Cardiac muscle cell (in vitro differentiated cells and primary cell): ENCODE results near the gene ADAT2. TPM values are rescaled to one million over a fixed set of nuclear protein-coding genes. Genes with fewer than 3 reads are reported as not detected.
"Not testable (repeated sequence)": the region's sequence is repeated elsewhere in the genome, so short reads cannot be mapped to it uniquely, and the experiment has no call there.

Source experiments
- DNase-seq, 2 donors: peaks; one replicate each; pipeline versions ENCODE4 v3.0.0 to v3.0.0-alpha.2; 2010 to 2017; ENCODE audit warnings: low read depth in 1 of 2, low spot score in 1 of 2
- H3K27ac ChIP-seq: fragments of 200-600 bp; sonication (generic); 2 replicates; pipeline ENCODE4 v1.5.1; 2016
- H3K27me3 ChIP-seq: fragments of 200-600 bp; sonication (generic); 2 replicates; pipeline ENCODE4 v1.6.0; 2016; ENCODE audit warnings: control low read depth
- H3K36me3 ChIP-seq: fragments of 200-600 bp; sonication (generic); 2 replicates; pipeline ENCODE4 v1.5.1; 2016; ENCODE audit warnings: control low read depth
- H3K4me1 ChIP-seq: fragments of 200-600 bp; sonication (generic); 2 replicates; pipeline ENCODE4 v1.8.1; 2017; ENCODE audit warnings: low read depth, mild to moderate bottlenecking, mixed run types
- H3K4me3 ChIP-seq: fragments of 200-600 bp; sonication (generic); 2 replicates; pipeline ENCODE4 v1.5.1; 2016; ENCODE audit warnings: mild to moderate bottlenecking
- H3K9me3 ChIP-seq: fragments of 200-600 bp; sonication (generic); 2 replicates; pipeline ENCODE4 v1.5.1; 2017; ENCODE audit warnings: low read depth, mild to moderate bottlenecking, control low read depth
- polyA plus RNA-seq: library from polyadenylated mRNA; unstranded; fragments of >200 nt; fragmentation: Nextera tagmentation; extraction: Ambion mirVana; gene quantifications from 2 replicates; pipeline ENCODE4 v1.2.1, GENCODE V29; 2016
- total RNA-seq: library from RNA; depleted of rRNA; stranded (reverse); fragments of >200 nt; gene quantifications from 2 replicates; pipeline ENCODE4 v1.2.3, GENCODE V29; 2016
- TF ChIP-seq, protein P1 (sequence below): IDR thresholded peaks from 2 replicates; pipeline ENCODE4 v1.5.1; 2012; ENCODE audit warnings: low read depth, mild to moderate bottlenecking, low read length

Gene ADAT2
- total and polyA plus RNA-seq, 2 experiments from 2014 or later = 5.7 to 10.9 TPM

DNA sequence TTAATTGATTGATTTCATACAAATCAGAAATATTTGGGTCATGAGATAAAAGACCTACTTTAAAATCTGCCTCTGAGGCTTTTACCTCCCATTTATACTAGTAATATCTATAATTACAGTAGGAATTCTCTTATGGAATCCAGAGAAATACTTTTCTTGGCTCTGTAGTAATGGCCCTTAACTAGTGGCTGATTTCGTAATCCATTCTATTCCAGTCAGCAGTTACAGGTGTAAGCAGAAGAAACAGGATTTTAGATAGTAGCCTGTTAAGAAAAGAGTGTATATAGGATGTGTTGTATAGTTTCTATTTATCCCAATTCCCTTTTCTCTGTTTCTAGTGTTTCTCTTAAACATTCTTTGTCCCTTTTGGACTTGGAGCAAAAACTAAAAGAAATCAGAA is 21.3 kb upstream of the ADAT2 start:
- no peaks in the 10 kb centered on the region for H3K9me3 ChIP-seq
- H3K27me3 ChIP-seq = no peaks in the 10 kb centered on the region
- no peaks in the 10 kb centered on the region for H3K4me1 ChIP-seq
- no peak overlapping the region for H3K27ac ChIP-seq
- H3K4me3 ChIP-seq = no peak overlapping the region
- no peak for DNase-seq
- peaks cover 11% of the 10 kb centered on the region for H3K36me3 ChIP-seq
- TF ChIP-seq, protein P1, sequence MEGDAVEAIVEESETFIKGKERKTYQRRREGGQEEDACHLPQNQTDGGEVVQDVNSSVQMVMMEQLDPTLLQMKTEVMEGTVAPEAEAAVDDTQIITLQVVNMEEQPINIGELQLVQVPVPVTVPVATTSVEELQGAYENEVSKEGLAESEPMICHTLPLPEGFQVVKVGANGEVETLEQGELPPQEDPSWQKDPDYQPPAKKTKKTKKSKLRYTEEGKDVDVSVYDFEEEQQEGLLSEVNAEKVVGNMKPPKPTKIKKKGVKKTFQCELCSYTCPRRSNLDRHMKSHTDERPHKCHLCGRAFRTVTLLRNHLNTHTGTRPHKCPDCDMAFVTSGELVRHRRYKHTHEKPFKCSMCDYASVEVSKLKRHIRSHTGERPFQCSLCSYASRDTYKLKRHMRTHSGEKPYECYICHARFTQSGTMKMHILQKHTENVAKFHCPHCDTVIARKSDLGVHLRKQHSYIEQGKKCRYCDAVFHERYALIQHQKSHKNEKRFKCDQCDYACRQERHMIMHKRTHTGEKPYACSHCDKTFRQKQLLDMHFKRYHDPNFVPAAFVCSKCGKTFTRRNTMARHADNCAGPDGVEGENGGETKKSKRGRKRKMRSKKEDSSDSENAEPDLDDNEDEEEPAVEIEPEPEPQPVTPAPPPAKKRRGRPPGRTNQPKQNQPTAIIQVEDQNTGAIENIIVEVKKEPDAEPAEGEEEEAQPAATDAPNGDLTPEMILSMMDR = no peak

DNA sequence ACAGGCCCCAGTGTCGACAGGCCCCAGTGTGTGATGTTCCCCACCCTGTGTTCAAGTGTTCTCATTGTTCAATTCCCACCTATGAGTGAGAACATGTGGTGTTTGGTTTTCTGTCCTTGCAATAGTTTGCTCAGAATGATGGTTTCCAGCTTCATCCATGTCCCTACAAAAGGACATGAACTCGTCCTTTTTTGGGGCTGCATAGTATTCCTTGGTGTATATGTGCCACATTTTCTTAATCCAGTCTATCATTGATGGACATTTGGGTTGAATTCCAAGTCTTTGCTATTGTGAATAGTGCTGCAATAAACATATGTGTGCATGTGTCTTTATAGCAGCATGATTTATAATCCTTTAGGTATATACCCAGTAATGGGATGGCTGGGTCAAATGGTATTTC is 18.3 kb upstream of the ADAT2 start:
- H3K27ac ChIP-seq, H3K4me1 ChIP-seq, H3K9me3 ChIP-seq, H3K4me3 ChIP-seq, H3K27me3 ChIP-seq, DNase-seq: not testable (repeated sequence)
- peaks cover 12% of the 10 kb centered on the region for H3K36me3 ChIP-seq

DNA sequence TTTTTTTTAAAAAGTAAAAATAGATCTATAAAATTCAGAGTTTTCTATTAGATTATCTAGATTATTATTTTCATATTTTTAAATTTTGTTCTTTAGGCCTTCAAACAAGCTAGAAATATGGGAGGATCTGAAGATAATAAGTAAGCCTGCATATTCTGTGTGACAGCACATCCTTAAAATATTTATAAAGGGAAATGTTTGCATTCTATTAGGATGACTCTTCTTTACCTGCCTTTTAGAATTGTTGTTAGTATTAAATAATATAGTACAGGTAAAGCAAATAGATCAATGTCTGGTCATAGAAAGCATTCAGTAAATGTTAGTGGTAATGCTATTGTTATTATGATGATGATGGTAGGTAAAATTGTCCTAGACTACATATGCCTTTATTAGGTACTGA is 17.5 kb upstream of the ADAT2 start:
- no peak for DNase-seq
- peaks cover 19% of the 10 kb centered on the region for H3K36me3 ChIP-seq
- no peak overlapping the region for H3K4me3 ChIP-seq
- H3K4me1 ChIP-seq = no peaks in the 10 kb centered on the region
- TF ChIP-seq, protein P1 = no peak
- H3K9me3 ChIP-seq = no peaks in the 10 kb centered on the region
- H3K27me3 ChIP-seq = no peaks in the 10 kb centered on the region
- no peak overlapping the region for H3K27ac ChIP-seq

DNA sequence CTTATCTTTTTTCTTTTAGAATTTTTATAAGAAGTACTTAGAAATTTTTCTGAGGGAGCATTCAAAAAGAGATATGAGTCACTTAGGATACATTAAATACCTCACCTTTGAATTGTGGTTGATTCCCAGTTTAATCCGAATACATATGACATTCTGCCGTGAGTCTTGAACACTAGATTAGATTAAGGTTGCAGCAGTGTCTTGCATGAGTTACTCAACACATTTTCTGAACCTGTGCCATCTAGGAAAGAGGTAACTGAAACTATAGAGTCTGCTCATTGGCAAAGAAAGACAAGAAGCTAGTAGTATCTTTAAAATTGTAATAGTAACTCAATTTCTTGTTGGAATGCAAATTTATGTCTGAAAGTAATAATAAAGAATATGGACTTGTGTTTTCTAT is 15.1 kb upstream of the ADAT2 start:
- no peak overlapping the region for H3K27ac ChIP-seq
- TF ChIP-seq, protein P1 = no peak
- no peaks in the 10 kb centered on the region for H3K9me3 ChIP-seq
- DNase-seq = peak in 1 of 2 donors; percentile 62
- H3K27me3 ChIP-seq = no peaks in the 10 kb centered on the region
- peaks cover 13% of the 10 kb centered on the region for H3K36me3 ChIP-seq
- no peak overlapping the region for H3K4me3 ChIP-seq
- H3K4me1 ChIP-seq = no peaks in the 10 kb centered on the region

DNA sequence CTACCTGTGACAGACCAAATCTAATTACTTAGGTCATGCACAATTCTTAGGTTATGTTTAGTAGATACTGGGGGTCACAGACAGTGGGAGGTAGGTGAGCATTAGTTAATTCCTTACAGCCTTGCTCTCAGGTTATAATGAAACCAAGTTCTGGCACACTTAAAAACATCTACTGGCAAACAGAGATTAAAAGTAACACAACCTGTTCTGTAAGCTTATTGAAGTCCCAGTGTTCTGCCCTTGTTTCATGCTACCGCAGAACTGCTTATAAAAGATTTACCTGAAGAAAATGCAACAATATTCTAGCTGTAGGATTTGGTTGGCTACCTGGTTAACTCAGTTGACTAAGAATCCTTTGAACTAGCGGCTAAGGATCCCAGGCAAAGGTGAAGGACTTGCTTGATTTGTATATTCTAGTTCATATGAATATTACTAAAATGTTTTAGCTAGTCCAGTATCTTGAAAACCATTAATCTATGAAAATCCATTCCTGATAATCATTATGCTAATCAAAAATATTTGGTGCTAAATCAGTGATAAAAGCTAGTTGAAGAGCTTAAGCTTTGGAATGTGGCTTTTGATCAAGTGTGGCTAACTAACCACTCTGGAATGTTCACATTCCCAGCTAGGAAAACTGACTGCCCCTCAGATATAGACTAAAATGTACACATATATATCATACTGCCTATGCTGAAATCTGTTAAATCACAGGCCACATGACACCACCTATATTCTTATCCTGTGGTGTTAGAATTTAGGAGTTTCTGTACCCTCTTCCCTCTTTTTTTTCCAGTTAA is 7.3 kb upstream of the ADAT2 start:
- TF ChIP-seq, protein P1 = no peak
- H3K36me3 ChIP-seq = peaks cover 2% of the 10 kb centered on the region
- no peak overlapping the region for H3K27ac ChIP-seq
- H3K4me1 ChIP-seq = peaks cover 3% of the 10 kb centered on the region
- no peaks in the 10 kb centered on the region for H3K9me3 ChIP-seq
- no peak overlapping the region for H3K4me3 ChIP-seq
- H3K27me3 ChIP-seq = no peaks in the 10 kb centered on the region
- peak; percentile 10 to 30 for DNase-seq

DNA sequence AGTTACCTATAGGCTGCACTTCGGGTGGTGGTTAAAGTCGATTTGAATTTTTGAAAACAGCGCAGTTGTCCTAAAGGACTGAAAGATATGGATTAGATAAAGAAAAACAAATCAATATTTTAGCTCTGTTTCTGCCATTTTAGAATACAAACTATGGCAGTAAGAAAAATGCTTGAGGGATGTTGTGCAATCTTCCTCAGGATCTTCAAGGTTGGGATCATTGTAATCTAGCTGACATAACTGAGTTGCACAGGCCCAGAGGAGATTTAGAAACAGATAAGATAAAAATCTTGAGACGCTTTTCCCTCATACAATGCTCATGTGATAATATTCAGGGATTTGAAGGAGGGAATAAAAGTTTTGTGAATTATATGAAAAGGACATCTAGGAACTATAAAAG is 1.0 kb upstream of the ADAT2 start:
- H3K27me3 ChIP-seq = no peaks in the 10 kb centered on the region
- TF ChIP-seq, protein P1 = no peak

More for the DNA sequence above, 1.0 kb upstream of the ADAT2 start:
- Histone ChIP-seq H3K36me3 (no peaks in the 10 kb centered on the region), H3K4me3 (peak overlapping the region; percentile 71), H3K4me1 (peaks cover 19% of the 10 kb centered on the region), H3K9me3 (no peaks in the 10 kb centered on the region), H3K27ac (peak overlapping the region; percentile 83)
- no peak for DNase-seq
